RWPE1 (cell line): ENCODE data around the gene RAB43.
A peak's percentile ranks its signal among the peaks of the same experiment; 100 is the strongest.

Experiments used
- CTCF ChIA-PET: fragments of 350-600 bp; sonication (Branson Sonifier 250); formaldehyde crosslinking; extraction: SDS; loops from one replicate; lab custom pipeline; 2021; lab: Yijun Ruan, JAX
- POLR2A ChIA-PET: fragments of 400-600 bp; formaldehyde crosslinking; extraction: SDS; loops from one replicate; lab custom pipeline; 2020; ENCODE audit warnings: antibody characterized with exemption; ENCODE audit not compliant: low non-redundant PET; lab: Yijun Ruan, JAX
- DNase-seq: peaks from one replicate; pipeline ENCODE4 v3.0.0; 2012; ENCODE audit warnings: low spot score
- H3K27ac ChIP-seq: fragments of 450-650 bp; 2 replicates; pipeline ENCODE4 v1.5.1; 2017
- CTCF ChIP-seq: fragments of 450-650 bp; conservative IDR thresholded peaks from 2 replicates; pipeline ENCODE4 v1.5.1; 2017; ENCODE audit warnings: low read depth, mild to moderate bottlenecking

The RAB43 gene

GRCh38 chr3:129121016-129121791 lies 400 bp downstream of the RAB43 start:
- peak overlapping the region; percentile 83 for H3K27ac ChIP-seq
- CTCF ChIA-PET, result interaction anchor here (1.6 kb wide), 1 partner anchor 68 kb away, joined by 4 read pairs; no protein-coding TSS in a partner anchor
- POLR2A ChIA-PET, result interaction anchor here (0.6 to 0.7 kb wide), 3 partner anchors 125 to 1442 kb away, joined by 4 to 6 read pairs (median 5); no protein-coding TSS in a partner anchor
- TF ChIP-seq CTCF, result no peak
- DNase-seq, result no peak

- POLR2A ChIA-PET, result interaction anchor here (0.6 kb wide), 2 partner anchors 124 to 1441 kb away, joined by 4 to 6 read pairs; no protein-coding TSS in a partner anchor
- DNase-seq, result peak; percentile 95
- no peak for TF ChIP-seq CTCF
- peak overlapping the region; percentile 83 for H3K27ac ChIP-seq
- CTCF ChIA-PET, result interaction anchor here (0.6 to 1.6 kb wide), 2 partner anchors 67 to 151 kb away, joined by 3 to 4 read pairs; no protein-coding TSS in a partner anchor
Observed at GRCh38 chr3:129120254-129121004, 1.2 kb downstream of the RAB43 start.

GRCh38 chr3:129119365-129120100 lies 2.1 kb downstream of the RAB43 start:
- peak overlapping the region; percentile 83 for H3K27ac ChIP-seq
- ChIA-PET CTCF (interaction anchor here (0.6 to 1.6 kb wide), 2 partner anchors 66 to 150 kb away, joined by 3 to 4 read pairs; no protein-coding TSS in a partner anchor), POLR2A (no interaction called here)
- no peak for TF ChIP-seq CTCF
- no peak for DNase-seq

DNA sequence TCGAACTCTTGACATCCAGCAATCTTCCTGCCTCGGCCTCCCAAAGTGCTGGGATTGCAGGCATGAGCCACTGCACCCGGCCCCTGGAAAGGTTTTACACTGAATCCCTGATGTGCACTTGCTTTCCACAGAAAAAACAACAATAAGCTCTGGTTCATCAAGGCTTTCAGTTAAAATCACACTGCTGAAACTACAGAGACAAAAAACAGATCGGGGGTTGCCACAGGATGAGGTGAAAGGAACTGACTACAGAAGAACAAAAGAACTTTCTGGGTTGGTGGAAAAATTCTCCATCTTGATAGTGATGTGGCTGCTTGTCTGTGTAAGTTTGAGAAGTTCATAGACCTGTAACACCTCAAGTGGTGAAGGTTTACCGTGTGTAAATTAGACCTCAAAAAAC lies 2.9 kb downstream of the RAB43 start:
- no peak for DNase-seq
- CTCF ChIA-PET, result no interaction called here
- TF ChIP-seq CTCF, result no peak
- H3K27ac ChIP-seq, result peak overlapping the region; percentile 83; the same call in 1 of the 2 replicates
- POLR2A ChIA-PET, result no interaction called here

DNA sequence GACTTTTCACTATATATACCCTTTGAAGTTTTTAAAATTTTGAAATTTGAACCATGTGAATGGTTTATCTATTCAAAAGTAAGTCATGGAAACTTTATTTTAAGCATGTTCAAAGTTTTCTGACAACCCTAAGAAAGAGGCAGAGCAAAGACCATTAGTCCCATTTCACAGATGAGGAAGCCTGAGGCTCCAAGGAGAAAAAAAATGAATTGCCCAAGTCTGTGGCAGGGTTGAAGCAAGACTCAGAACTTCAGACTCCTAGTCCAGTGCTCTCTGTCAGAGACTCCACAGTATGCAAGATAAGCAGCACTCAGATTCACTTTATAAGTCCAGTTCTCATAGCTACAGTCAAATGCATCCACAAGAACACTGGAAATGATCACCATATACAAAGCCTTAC lies 4.5 kb downstream of the RAB43 start:
- ChIA-PET CTCF (no interaction called here), POLR2A (no interaction called here)
- TF ChIP-seq CTCF, result no peak
- H3K27ac ChIP-seq, result no peak overlapping the region
- DNase-seq, result no peak
